ENCODE data around the gene ARHGEF7.

The ARHGEF7 gene

DNA sequence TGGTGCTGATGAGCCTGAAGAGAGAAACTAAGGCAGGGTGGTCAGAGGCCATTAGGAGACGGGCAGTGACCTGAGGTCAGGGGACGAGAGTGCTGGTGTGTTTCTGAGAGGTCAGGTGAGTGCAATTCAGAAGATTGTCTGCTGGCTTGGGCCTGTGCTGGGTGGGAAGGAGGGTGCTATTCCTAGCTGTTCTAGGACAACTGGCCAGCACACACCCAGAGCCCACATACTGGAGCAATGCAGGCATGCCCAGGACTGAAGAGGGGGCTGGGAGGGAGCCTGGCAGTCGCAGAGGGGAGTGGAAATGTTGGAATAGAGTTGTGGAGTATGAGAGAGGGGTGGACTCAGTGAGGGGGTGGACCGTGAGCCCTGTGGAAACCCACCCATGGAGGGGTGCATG is 16.5 kb downstream of the ARHGEF7 start:
- TF ChIP-seq, protein P1, sequence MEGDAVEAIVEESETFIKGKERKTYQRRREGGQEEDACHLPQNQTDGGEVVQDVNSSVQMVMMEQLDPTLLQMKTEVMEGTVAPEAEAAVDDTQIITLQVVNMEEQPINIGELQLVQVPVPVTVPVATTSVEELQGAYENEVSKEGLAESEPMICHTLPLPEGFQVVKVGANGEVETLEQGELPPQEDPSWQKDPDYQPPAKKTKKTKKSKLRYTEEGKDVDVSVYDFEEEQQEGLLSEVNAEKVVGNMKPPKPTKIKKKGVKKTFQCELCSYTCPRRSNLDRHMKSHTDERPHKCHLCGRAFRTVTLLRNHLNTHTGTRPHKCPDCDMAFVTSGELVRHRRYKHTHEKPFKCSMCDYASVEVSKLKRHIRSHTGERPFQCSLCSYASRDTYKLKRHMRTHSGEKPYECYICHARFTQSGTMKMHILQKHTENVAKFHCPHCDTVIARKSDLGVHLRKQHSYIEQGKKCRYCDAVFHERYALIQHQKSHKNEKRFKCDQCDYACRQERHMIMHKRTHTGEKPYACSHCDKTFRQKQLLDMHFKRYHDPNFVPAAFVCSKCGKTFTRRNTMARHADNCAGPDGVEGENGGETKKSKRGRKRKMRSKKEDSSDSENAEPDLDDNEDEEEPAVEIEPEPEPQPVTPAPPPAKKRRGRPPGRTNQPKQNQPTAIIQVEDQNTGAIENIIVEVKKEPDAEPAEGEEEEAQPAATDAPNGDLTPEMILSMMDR (IDR thresholded peaks at IDR 0.05; ENCODE audit: control insufficient read depth, extremely low read depth, insufficient read depth), result no peak
- DNase-seq (ENCODE audit: low read depth), result no peak
- no peak overlapping the region for H3K4me3 ChIP-seq (ENCODE audit: low read depth, low read length)

DNA sequence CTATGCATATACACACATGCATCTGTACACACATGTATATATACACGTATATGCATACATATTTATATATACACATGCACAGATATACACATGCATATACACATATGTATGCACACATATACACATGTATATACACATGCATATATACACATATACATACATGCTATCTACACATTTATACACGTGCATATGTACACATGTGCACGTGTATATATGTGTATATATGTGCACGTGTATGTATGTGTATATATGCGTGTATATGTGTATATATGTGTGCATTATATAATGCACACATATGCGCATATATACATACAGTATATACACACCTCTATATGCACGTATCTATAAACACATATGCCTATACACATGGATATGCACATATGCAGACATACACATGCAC is 17.8 kb downstream of the ARHGEF7 start:
- H3K4me3 ChIP-seq (ENCODE audit: low read depth, low read length), result no peak overlapping the region
- DNase-seq (ENCODE audit: low read depth), result no peak
- TF ChIP-seq, protein P1 (IDR thresholded peaks at IDR 0.05; ENCODE audit: control insufficient read depth, extremely low read depth, insufficient read depth), result no peak

- TF ChIP-seq, protein P1 (IDR thresholded peaks at IDR 0.05; ENCODE audit: control insufficient read depth, extremely low read depth, insufficient read depth), result no peak
- no peak for DNase-seq (ENCODE audit: low read depth)
- H3K4me3 ChIP-seq (ENCODE audit: low read depth, low read length), result no peak overlapping the region
Measured at GRCh38 chr13:111139452-111139851, 24.3 kb downstream of the ARHGEF7 start.

DNA sequence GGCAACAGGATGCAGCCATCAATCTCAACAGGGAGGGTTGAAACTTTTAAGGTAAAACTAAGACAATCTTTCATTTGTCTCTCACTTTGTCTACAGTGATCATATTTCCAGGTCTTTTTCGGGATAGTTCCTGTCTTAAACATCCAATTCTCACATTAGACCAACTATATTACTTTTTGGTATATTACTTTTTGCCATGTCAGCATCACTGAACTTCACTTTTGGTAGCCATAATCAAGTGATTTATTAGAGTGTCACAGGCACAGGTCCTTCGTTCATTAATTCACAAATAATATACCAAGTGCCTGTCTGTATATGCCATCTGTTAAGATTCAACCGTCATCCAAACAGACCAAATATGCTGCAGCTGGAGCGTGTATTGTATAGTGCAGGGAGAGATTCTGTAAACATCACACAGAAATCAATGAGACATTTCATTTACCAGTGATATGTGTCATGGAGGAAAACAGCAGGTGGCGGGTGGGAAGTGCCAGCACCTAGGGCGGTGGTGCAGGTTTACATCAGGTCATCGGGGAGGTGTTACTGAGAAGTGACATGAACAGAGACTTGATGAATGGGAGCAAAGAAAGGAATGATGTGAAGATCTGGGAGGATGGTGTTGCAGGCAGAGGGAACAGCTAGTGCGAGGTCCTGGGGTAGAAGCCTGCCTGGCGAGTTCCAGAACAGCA is 24.9 kb downstream of the ARHGEF7 start:
- DNase-seq (ENCODE audit: low read depth), result no peak
- TF ChIP-seq, protein P1 (IDR thresholded peaks at IDR 0.05; ENCODE audit: control insufficient read depth, extremely low read depth, insufficient read depth), result no peak
- H3K4me3 ChIP-seq (ENCODE audit: low read depth, low read length), result no peak overlapping the region

DNA sequence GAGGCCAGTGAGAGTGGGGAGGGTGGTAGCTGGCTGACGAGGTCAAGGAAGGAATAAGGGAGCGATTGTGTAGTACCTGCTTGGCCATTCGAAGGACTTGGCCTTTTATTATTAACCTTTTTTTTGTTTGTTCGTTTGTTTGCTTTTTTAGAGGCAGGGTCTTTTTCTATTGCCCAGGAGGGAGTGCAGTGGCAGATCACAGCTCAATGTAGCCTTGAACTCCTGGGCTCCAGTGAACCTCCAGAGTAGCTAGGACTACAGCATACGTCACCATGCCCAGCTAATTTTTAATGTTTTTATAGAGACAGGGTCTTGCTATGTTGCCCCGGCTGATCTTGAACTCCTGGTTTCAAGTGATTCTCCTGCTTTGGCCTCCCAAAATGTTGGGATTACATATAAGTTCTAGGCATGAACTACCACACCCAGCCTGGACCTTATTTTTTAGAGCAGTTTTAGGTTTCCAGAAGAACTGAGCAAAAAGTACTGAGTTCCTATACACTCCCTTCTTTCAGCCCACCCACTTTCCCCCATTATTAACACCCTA is 25.5 kb downstream of the ARHGEF7 start:
- DNase-seq (ENCODE audit: low read depth), result no peak
- TF ChIP-seq, protein P1 (IDR thresholded peaks at IDR 0.05; ENCODE audit: control insufficient read depth, extremely low read depth, insufficient read depth), result no peak
- H3K4me3 ChIP-seq (ENCODE audit: low read depth, low read length), result no peak overlapping the region

DNA sequence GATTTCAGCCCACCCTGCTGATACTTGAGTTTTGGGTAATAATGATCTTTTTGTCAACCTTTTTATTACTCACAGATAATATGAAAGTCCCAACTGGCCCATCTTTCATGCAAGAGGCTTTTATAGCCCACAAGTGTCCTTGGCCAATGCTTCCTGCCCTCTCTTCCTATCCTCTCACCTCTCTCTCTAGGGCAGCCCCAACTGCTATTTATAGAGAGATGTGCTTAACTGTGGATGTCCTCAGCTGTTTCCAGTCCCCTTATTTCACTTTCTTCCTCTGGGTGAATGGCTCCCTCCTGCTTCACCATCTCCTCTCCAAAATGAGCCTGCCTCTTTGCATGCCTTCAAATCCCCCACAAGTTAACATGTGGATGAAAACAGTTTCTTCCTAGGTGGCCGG is 27.4 kb downstream of the ARHGEF7 start:
- no peak for DNase-seq (ENCODE audit: low read depth)
- TF ChIP-seq, protein P1 (IDR thresholded peaks at IDR 0.05; ENCODE audit: control insufficient read depth, extremely low read depth, insufficient read depth), result no peak
- H3K4me3 ChIP-seq (ENCODE audit: low read depth, low read length), result no peak overlapping the region

All from LNCaP clone FGC (cell line).